PC-9 (cell line): Measurements from ENCODE around the gene MYO6. TPM values are rescaled to one million over a fixed set of nuclear protein-coding genes. Genes with fewer than 3 reads are reported as not detected.

Experiments used
- BruUV-seq: library from RNA; stranded (reverse); fragments of 400-500 nt; replicated peaks from 2 replicates; lab custom pipeline; 2021; lab: Mats Ljungman, UMichigan
- CTCF ChIA-PET: fragments of 300-600 bp; sonication (Branson Sonifier 250); formaldehyde crosslinking; loops from one replicate; lab custom pipeline; 2022; ENCODE audit warnings: antibody characterized with exemption; lab: Charles Lee
- POLR2A ChIA-PET: fragments of 300-600 bp; sonication (Branson Sonifier 250); formaldehyde crosslinking; loops from one replicate; lab custom pipeline; 2022; ENCODE audit warnings: antibody characterized with exemption; ENCODE audit not compliant: unreplicated experiment; lab: Charles Lee
- DNase-seq, 2 experiments: peaks; one replicate each; pipeline versions ENCODE4 v3.0.0 to v3.0.0-alpha.2; 2015 to 2022; ENCODE audit warnings: mixed read lengths in 1 of 2
- H2AFZ ChIP-seq: fragments of 200-600 bp; sonication (generic); 2 replicates; pipeline ENCODE4 v1.8.1; 2017; ENCODE audit warnings: antibody characterized with exemption
- H3F3A ChIP-seq: fragments of 200-600 bp; sonication (generic); 2 replicates; pipeline ENCODE4 v1.8.1; 2017; ENCODE audit warnings: antibody characterized with exemption, mild to moderate bottlenecking, low read depth; ENCODE audit not compliant: insufficient read depth
- H3K27ac ChIP-seq: fragments of 200-600 bp; sonication (generic); 2 replicates; pipeline ENCODE4 v1.6.1; 2016; ENCODE audit warnings: mixed run types
- H3K27me3 ChIP-seq: fragments of 200-600 bp; sonication (generic); 2 replicates; pipeline ENCODE4 v1.6.1; 2016; ENCODE audit warnings: low read depth, mixed run types; ENCODE audit not compliant: insufficient read depth
- H3K36me3 ChIP-seq: fragments of 200-600 bp; sonication (generic); 2 replicates; pipeline ENCODE4 v1.6.1; 2016; ENCODE audit warnings: low read depth, mixed run types
- H3K4me1 ChIP-seq: fragments of 200-600 bp; sonication (generic); replicated peaks from 2 replicates; pipeline ENCODE4 v1.6.1; 2016; ENCODE audit warnings: mixed run types; ENCODE audit not compliant: insufficient read depth
- H3K4me2 ChIP-seq: fragments of 200-600 bp; sonication (generic); 2 replicates; pipeline ENCODE4 v1.6.1; 2017; ENCODE audit warnings: mixed run types
- H3K4me3 ChIP-seq: fragments of 200-600 bp; sonication (generic); 2 replicates; pipeline ENCODE4 v1.6.1; 2016; ENCODE audit warnings: mixed run types
- H3K79me2 ChIP-seq: fragments of 200-600 bp; sonication (generic); 2 replicates; pipeline ENCODE4 v1.6.1; 2017; ENCODE audit warnings: low read depth, mixed run types
- H3K9me2 ChIP-seq: fragments of 200-600 bp; sonication (generic); 2 replicates; pipeline ENCODE4 v1.8.1; 2017; ENCODE audit warnings: mild to moderate bottlenecking; ENCODE audit not compliant: insufficient read depth
- H3K9me3 ChIP-seq: fragments of 200-600 bp; sonication (generic); 2 replicates; pipeline ENCODE4 v1.8.1; 2016; ENCODE audit warnings: low read depth; ENCODE audit not compliant: insufficient read depth
- H4K20me1 ChIP-seq: fragments of 200-600 bp; sonication (generic); 2 replicates; pipeline ENCODE4 v1.8.1; 2017; ENCODE audit not compliant: insufficient read depth
- CTCF ChIP-seq: fragments of 200-600 bp; sonication (generic); conservative IDR thresholded peaks from 2 replicates; pipeline ENCODE4 v1.6.1; 2017; ENCODE audit warnings: mixed run types, antibody characterized with exemption, mild to moderate bottlenecking, moderate library complexity
- EZH2 ChIP-seq: fragments of 200-600 bp; sonication (generic); IDR thresholded peaks from 2 replicates; pipeline ENCODE4 v1.8.0; 2017; ENCODE audit warnings: antibody characterized with exemption, low read depth
- intact Hi-C: fragments of 100-400 bp; cut with micrococcal nuclease; formaldehyde crosslinking; loops from one replicate; pipeline ENCODE4 v1.10.0; 2022; ENCODE audit not compliant: unreplicated experiment
- total RNA-seq: library from RNA; stranded (reverse); gene quantifications from 2 replicates; pipeline ENCODE4 v1.2.3, GENCODE V29; 2021

The MYO6 gene
- total RNA-seq, 1 experiment from 2014 or later, result 93.0 TPM

- no TSS peak for BruUV-seq
- H3K27ac ChIP-seq, result no peak overlapping the region
- ChIA-PET POLR2A (no interaction called here), CTCF (interaction anchor here (0.6 kb wide), 1 partner anchor 223 kb away, joined by 3 read pairs; no protein-coding TSS in a partner anchor)
- H4K20me1 ChIP-seq, result no peaks in the 10 kb centered on the region; the same call in 1 of the 2 replicates
- TF ChIP-seq CTCF, result no peak
- TF ChIP-seq EZH2, result no peak
- H3K27me3 ChIP-seq, result no peaks in the 10 kb centered on the region
- no peak overlapping the region for H3K4me2 ChIP-seq
- peaks cover 3% of the 10 kb centered on the region; the same call in 1 of the 2 replicates for H3F3A ChIP-seq
- 0 out of 2 replicates have a peak, but pooled peaks cover 3% of the 10 kb centered on the region for H3K36me3 ChIP-seq
- H3K9me3 ChIP-seq, result no peaks in the 10 kb centered on the region
- 0 out of 2 replicates have a peak, but pooled peaks cover 5% of the 10 kb centered on the region for H3K4me1 ChIP-seq
- intact Hi-C loops, result no loop called here
- no peak overlapping the region for H3K4me3 ChIP-seq
- H2AFZ ChIP-seq, result no peak overlapping the region
- no peak for DNase-seq
- H3K79me2 ChIP-seq, result peaks cover 43% of the 10 kb centered on the region
- H3K9me2 ChIP-seq, result no peaks in the 10 kb centered on the region
These were observed 46.1 kb downstream of the MYO6 start for GRCh38 chr6:75794954-75795739.

- Histone ChIP-seq H3K4me3 (no peak overlapping the region), H3K4me1 (0 out of 2 replicates have a peak, but pooled peaks cover 10% of the 10 kb centered on the region), H3K4me2 (no peak overlapping the region), H3K27ac (no peak overlapping the region), H3K9me3 (no peaks in the 10 kb centered on the region), H4K20me1 (no peaks in the 10 kb centered on the region; the same call in 1 of the 2 replicates), H3K27me3 (no peaks in the 10 kb centered on the region), H3K79me2 (peaks cover 37% of the 10 kb centered on the region), H3K9me2 (no peaks in the 10 kb centered on the region), H2AFZ (no peak overlapping the region), H3K36me3 (0 out of 2 replicates have a peak, but pooled peaks cover 6% of the 10 kb centered on the region), H3F3A (peaks cover 3% of the 10 kb centered on the region; the same call in 1 of the 2 replicates)
- POLR2A ChIA-PET, result no interaction called here
- intact Hi-C loops, result no loop called here
- DNase-seq, result no peak
- TF ChIP-seq EZH2, result no peak
- TF ChIP-seq CTCF, result no peak
- no TSS peak for BruUV-seq
- CTCF ChIA-PET, result no interaction called here
These were observed 47.7 kb downstream of the MYO6 start for GRCh38 chr6:75796723-75797122.

DNA sequence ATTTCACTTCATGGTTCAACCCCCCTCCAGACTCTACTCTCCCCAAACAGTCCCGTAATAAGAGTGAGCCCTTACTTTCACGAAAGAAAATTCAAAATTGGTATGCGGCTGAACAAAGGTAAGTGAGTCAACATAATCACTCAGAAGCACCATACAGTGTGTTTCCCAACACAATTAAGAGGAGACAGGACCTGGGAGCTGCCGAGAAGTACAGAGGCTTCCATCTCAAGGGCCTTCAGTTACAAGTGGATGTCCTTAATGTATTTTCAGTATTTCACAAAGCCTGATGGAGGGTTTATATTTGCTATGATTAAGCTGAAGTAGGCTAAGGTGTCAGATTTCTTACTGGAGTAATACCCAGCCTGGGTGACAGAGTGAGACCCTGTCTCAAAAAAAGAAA, 51.1 kb downstream of the MYO6 start:
- TF ChIP-seq CTCF (no peak), EZH2 (no peak)
- Histone ChIP-seq H3K9me3 (no peaks in the 10 kb centered on the region), H4K20me1 (no peaks in the 10 kb centered on the region; the same call in none of the 2 replicates), H3K27ac (no peak overlapping the region), H3K36me3 (0 out of 2 replicates have a peak, but pooled peaks cover 6% of the 10 kb centered on the region), H3K27me3 (no peaks in the 10 kb centered on the region), H3K4me3 (no peak overlapping the region), H3K79me2 (peaks cover 29% of the 10 kb centered on the region), H3K4me1 (peaks cover 23% of the 10 kb centered on the region), H2AFZ (no peak overlapping the region), H3K9me2 (no peaks in the 10 kb centered on the region), H3K4me2 (0 out of 2 replicates have a peak overlapping the region, but pooled peaks have one; percentile 6), H3F3A (peaks cover 12% of the 10 kb centered on the region; the same call in 1 of the 2 replicates)
- no peak for DNase-seq
- ChIA-PET POLR2A (no interaction called here), CTCF (no interaction called here)
- no TSS peak for BruUV-seq
- intact Hi-C loops, result no loop called here
